ENCODE measurements around the gene MAPKBP1.

GRCh38 chr15:41822471-41822870, 48.2 kb downstream of the MAPKBP1 start:
- no peak for TF ChIP-seq CTCF (IDR thresholded peaks at IDR 0.05)
- TF ChIP-seq POLR2A (IDR thresholded peaks at IDR 0.05): no peak

Measured in right lobe of liver (tissue), 4 donors.